Measurements from ENCODE around the gene RNF166.

RNF166 gene

DNA sequence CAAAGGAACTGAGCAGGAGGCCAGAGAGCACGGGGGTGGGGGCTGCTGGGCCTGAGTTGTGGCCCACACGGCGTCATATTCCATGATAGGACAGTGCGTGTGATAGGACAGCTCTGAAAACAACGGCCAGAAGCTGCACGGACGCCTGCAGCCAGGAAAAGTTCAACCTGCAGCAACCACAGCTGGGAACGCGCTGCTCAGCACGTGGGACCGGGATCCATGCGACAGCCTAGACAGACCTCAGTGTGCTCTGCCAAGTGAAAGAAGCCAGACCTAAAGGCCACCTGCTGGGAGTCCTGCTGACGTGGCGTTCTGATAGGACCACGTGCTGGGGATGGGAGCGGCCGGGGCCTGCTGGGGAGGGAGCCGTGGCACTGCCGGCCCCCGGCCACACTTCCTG, 21.7 kb upstream of the RNF166 start:
- DNase-seq (ENCODE audit: low read depth in 2 of 2), result no peak
- TF ChIP-seq, protein P1, sequence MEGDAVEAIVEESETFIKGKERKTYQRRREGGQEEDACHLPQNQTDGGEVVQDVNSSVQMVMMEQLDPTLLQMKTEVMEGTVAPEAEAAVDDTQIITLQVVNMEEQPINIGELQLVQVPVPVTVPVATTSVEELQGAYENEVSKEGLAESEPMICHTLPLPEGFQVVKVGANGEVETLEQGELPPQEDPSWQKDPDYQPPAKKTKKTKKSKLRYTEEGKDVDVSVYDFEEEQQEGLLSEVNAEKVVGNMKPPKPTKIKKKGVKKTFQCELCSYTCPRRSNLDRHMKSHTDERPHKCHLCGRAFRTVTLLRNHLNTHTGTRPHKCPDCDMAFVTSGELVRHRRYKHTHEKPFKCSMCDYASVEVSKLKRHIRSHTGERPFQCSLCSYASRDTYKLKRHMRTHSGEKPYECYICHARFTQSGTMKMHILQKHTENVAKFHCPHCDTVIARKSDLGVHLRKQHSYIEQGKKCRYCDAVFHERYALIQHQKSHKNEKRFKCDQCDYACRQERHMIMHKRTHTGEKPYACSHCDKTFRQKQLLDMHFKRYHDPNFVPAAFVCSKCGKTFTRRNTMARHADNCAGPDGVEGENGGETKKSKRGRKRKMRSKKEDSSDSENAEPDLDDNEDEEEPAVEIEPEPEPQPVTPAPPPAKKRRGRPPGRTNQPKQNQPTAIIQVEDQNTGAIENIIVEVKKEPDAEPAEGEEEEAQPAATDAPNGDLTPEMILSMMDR (IDR thresholded peaks at IDR 0.05; ENCODE audit: low read depth, low read length), result no peak
- H3K4me3 ChIP-seq (replicated peaks in 1 of 2; ENCODE audit: low read depth in 2 of 2, low read length in 2 of 2), result no peak overlapping the region

DNA sequence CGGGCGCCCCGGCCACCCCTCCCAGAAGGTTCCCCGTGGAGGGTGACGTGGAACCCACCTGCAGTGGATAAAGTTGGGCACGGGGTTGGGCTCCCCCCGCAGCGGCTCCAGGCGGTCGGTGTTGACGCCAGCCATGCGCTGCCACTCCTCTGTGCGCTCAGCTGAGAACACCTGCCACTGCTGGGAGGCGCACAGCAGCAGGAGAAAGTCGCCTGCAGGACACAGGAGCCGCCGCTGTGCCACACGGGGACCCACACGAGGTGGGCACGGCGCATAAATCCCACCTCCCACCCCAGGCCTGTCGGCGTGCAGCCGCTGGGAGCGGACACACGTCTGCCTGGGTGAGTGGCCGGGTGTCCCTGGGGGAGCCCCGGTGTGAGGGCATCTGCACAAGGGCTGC, 20.8 kb upstream of the RNF166 start:
- no peak for DNase-seq (ENCODE audit: low read depth in 2 of 2)
- TF ChIP-seq, protein P1 (IDR thresholded peaks at IDR 0.05; ENCODE audit: low read depth, low read length), result no peak
- H3K4me3 ChIP-seq (replicated peaks in 1 of 2; ENCODE audit: low read depth in 2 of 2, low read length in 2 of 2), result no peak overlapping the region

DNA sequence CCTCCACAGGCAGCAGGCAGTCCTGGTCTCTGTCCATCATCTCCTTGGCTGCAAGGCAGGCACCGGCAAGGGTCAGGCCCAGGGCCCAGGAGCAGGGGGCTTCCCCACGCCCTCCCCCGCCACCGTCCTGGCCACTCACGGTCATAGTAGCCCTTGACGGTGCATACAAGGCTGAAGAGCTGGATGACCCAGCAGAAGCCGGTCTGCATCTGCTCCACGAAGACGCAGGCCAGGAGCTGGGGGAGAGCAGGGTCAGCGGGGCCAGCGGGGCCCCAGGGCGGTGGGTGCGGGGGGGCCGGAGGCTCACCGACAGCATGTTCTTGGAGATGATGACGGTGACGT, 20.2 kb upstream of the RNF166 start:
- DNase-seq (ENCODE audit: low read depth in 2 of 2), result no peak
- TF ChIP-seq, protein P1 (IDR thresholded peaks at IDR 0.05; ENCODE audit: low read depth, low read length), result no peak
- H3K4me3 ChIP-seq (replicated peaks in 1 of 2; ENCODE audit: low read depth in 2 of 2, low read length in 2 of 2), result no peak overlapping the region

DNA sequence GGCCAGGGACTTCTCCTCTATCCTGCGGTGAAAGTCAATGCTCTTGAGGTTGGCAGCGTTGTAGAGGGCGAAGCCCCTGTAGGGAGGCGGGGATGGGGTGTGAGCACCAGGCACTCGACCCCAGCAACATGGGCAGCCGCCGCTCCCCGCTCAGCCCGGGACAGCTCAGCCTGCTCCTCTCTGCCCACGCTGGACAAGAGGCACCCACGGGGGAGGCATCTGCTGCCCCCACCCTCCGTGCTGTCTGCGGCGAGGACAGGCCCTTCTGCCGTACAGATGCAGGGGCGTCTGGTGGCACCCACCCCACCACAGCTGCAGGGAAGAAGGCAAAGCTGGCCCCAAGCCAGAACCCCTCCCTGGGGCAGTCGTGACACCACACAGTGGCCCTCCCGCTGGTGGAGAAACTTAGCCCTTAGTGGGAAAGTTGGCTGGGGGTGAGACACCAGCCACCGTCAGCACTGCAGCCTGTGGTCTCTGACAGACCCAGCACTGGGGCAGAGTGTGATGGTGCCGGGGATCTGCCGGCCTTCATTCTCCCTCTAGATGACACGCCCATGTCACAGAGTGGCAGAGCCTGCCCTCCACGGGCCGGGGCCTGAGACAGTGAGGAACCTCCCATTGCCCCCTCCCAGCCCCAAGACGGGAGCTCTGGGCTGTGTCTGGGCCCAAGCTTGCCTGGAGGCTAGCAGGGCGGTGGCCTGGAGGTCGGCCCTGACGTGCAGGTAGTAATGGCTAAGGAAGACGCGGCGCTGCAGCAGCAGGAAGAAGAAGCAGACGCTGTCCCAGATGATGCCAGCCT, 19.6 kb upstream of the RNF166 start:
- TF ChIP-seq, protein P1 (IDR thresholded peaks at IDR 0.05; ENCODE audit: low read depth, low read length), result no peak
- DNase-seq (ENCODE audit: low read depth in 2 of 2), result no peak
- no peak overlapping the region for H3K4me3 ChIP-seq (replicated peaks in 1 of 2; ENCODE audit: low read depth in 2 of 2, low read length in 2 of 2)

DNA sequence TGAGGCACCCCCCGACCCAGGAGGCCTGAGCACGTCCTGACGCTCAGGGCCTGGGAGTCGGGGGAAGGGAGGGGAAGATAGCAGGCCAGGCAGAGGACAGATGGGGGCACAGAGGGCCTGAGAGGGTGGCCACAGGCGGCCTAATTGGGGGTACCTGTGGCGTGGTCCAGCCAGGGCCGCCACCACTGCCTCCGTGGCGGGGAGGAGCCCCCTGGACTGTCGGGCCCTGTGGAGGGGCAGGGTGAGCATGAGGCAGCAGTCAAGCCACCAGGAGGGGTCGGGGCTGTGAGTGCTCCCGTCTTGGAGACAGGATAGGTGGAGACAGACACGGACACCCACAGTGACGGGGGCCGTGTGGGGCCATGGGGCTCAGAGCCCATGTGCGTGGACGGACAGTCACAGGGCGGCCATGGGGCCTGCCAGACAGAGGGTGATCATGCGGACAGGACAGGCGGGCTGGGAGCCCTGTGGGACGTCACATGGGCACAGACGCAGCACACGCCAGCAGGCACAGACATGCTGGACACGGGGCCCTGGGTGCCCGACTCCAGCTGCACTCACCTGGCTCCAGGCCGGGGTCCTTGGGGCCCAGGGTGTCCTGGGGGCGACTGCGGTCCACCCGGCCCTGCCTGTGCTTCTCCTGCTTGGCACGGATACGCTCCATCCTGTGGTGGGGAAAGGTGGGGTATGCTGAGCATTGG, 18.8 kb upstream of the RNF166 start:
- H3K4me3 ChIP-seq (replicated peaks in 1 of 2; ENCODE audit: low read depth in 2 of 2, low read length in 2 of 2), result no peak overlapping the region
- TF ChIP-seq, protein P1 (IDR thresholded peaks at IDR 0.05; ENCODE audit: low read depth, low read length), result no peak
- DNase-seq (ENCODE audit: low read depth in 2 of 2), result no peak

DNA sequence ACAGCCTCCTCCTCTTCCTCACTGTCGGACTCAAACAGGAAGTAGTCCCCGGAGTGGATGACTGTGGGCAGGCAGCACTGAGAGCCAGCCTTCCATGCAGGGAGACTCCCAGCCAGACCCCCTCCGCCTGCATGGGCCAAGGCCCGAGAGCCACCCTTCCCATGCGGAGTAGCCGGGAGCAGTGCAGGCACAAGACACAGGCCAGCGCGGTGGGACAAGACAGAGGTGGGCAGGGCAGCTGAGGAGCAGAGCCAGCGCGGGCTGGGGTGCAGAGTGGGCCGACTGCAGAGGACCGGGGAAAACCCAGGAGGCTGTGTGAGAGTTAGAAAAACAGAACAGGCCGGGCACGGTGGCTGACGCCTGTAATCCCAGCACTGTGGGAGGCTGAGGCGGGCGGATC, 17.7 kb upstream of the RNF166 start:
- TF ChIP-seq, protein P1 (IDR thresholded peaks at IDR 0.05; ENCODE audit: low read depth, low read length), result no peak
- no peak for DNase-seq (ENCODE audit: low read depth in 2 of 2)
- no peak overlapping the region for H3K4me3 ChIP-seq (replicated peaks in 1 of 2; ENCODE audit: low read depth in 2 of 2, low read length in 2 of 2)
